Karpas-422 (cell line): ENCODE results near the gene FKTN. TPM values are rescaled to one million over a fixed set of nuclear protein-coding genes. Genes with fewer than 3 reads are reported as not detected.

ENCODE experiments used
- total RNA-seq: library from RNA; depleted of rRNA; stranded (reverse); fragments of >200 nt; shearing (Covaris generic); gene quantifications from 2 replicates; pipeline ENCODE4 v1.2.3, GENCODE V29; 2014; ENCODE audit warnings: low replicate concordance; rRNA removed

The FKTN gene
- total RNA-seq, 1 experiment from 2014 or later, result 22.0 TPM

Other genes with a start within 250 kb of the FKTN start
- 1.1 and 1.6 TPM in 2 replicates for gene FSD1L, start 110.1 kb upstream of the FKTN start, total RNA-seq
- 4.1 and 18.4 TPM in 2 replicates for gene TAL2, start 104.3 kb downstream of the FKTN start, total RNA-seq
- gene TMEM38B, start 136.4 kb downstream of the FKTN start, total RNA-seq, result 134 and 164 TPM in 2 replicates